Peyer's patch (tissue), 4 donors: Measurements from ENCODE around the gene CCNG1. TPM values are rescaled to one million over a fixed set of nuclear protein-coding genes. Genes with fewer than 3 reads are reported as not detected.

Experiments used
- DNase-seq, 3 donors: peaks; one replicate each; pipeline ENCODE4 v3.0.0-alpha.2; 2017 to 2019
- H3K27ac ChIP-seq, 4 donors: fragments of 200-600 bp; sonication (generic); one replicate each; pipeline ENCODE4 v1.5.1; 2016 to 2019
- H3K27me3 ChIP-seq, 2 donors: fragments of 200-600 bp; sonication (generic); one replicate each; pipeline ENCODE4 v1.5.1; 2019
- H3K36me3 ChIP-seq, 3 donors: fragments of 200-600 bp; sonication (generic); one replicate each; pipeline ENCODE4 v1.5.1; 2016 to 2019
- H3K4me1 ChIP-seq, 4 donors: fragments of 200-600 bp; sonication (generic); one replicate each; pipeline ENCODE4 v1.5.1; 2016 to 2019
- H3K4me3 ChIP-seq, 4 donors: fragments of 200-600 bp; sonication (generic); 1 replicate in 3 of 4; 2 replicates in 1 of 4; pipeline ENCODE4 v1.5.1; 2016 to 2019; ENCODE audit warnings: mild to moderate bottlenecking in 1 of 4
- H3K9me3 ChIP-seq, 4 donors: fragments of 200-600 bp; sonication (generic); one replicate each; pipeline ENCODE4 v1.5.1; 2016 to 2019; ENCODE audit warnings: mild to moderate bottlenecking in 1 of 4
- CTCF ChIP-seq, 6 experiments: fragments of 450-650 bp in 4 of 6; fragments of 200-600 bp in 2 of 6; sonication (generic) in 1 of 6; IDR thresholded peaks; one replicate each; pipeline ENCODE4 v1.5.1; 2017 to 2019; ENCODE audit warnings: antibody characterized with exemption in 6 of 6, mild to moderate bottlenecking in 3 of 6, moderate library complexity in 1 of 6
- POLR2A ChIP-seq, 2 donors: fragments of 450-650 bp; IDR thresholded peaks; one replicate each; pipeline ENCODE4 v1.5.1; 2017; ENCODE audit warnings: antibody characterized with exemption in 2 of 2, mild to moderate bottlenecking in 2 of 2, moderate library complexity in 2 of 2
- total RNA-seq, 4 donors: library from RNA; depleted of rRNA; stranded (reverse); fragments of >200 nt; gene quantifications; one replicate each; pipeline ENCODE4 v1.1.0, GENCODE V29; 2016

CCNG1 gene
- total RNA-seq, 4 donors from 2014 or later: 213 to 306 (median 246) TPM

DNA sequence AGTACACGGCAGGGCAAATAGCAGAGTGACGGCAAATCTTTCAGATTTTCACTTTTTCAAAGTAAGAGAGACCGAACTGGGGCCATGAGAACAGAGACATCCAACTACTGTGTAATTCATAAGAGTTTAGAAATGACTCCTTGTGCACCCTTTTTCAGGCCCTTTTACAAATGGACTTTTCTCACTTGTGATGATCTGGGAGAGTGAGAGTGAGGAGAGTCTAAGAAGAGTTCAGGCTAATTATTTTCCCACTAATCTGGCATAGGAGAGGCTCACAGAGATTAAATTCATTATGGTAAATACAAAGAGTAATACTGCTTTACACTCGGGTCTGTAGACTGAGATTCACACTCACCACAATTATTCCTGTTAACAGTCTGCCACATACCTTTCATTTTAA is 880 bp upstream of the CCNG1 start:
- Histone ChIP-seq H3K4me1 (peaks cover 0 to 16% (median 4%) of the 10 kb centered on the region in 4 donors), H3K27me3 (no peaks in the 10 kb centered on the region), H3K4me3 (peak overlapping the region in 3 of 4 donors; percentile 68 to 75 (median 74)), H3K9me3 (no peaks in the 10 kb centered on the region), H3K27ac (peak overlapping the region in 3 of 4 donors; percentile 80 to 93 (median 84)), H3K36me3 (peaks cover 0 to 5% (median 0%) of the 10 kb centered on the region in 3 donors)
- TF ChIP-seq POLR2A (IDR thresholded peaks at IDR 0.05) (no peak), CTCF (IDR thresholded peaks at IDR 0.05) (no peak)
- no peak for DNase-seq

- DNase-seq: no peak
- peaks cover 0 to 8% (median 0%) of the 10 kb centered on the region in 3 donors for H3K36me3 ChIP-seq
- peak overlapping the region; percentile 68 to 77 (median 74) for H3K4me3 ChIP-seq
- H3K9me3 ChIP-seq: no peaks in the 10 kb centered on the region
- peaks cover 0 to 16% (median 4%) of the 10 kb centered on the region in 4 donors for H3K4me1 ChIP-seq
- TF ChIP-seq CTCF (IDR thresholded peaks at IDR 0.05) (no peak), POLR2A (IDR thresholded peaks at IDR 0.05) (no peak)
- H3K27ac ChIP-seq: peak overlapping the region; percentile 80 to 93 (median 88)
- H3K27me3 ChIP-seq: no peaks in the 10 kb centered on the region
These were observed 435 bp upstream of the CCNG1 start for GRCh38 chr5:163437011-163437308.

- TF ChIP-seq POLR2A (IDR thresholded peaks at IDR 0.05) (no peak), CTCF (IDR thresholded peaks at IDR 0.05) (no peak)
- no peaks in the 10 kb centered on the region for H3K9me3 ChIP-seq
- H3K4me3 ChIP-seq: peak overlapping the region in 3 of 4 donors; percentile 68 to 77 (median 75)
- H3K4me1 ChIP-seq: peaks cover 0 to 16% (median 4%) of the 10 kb centered on the region in 4 donors
- DNase-seq: no peak
- H3K36me3 ChIP-seq: peaks cover 0 to 29% (median 0%) of the 10 kb centered on the region in 3 donors
- peak overlapping the region in 2 of 4 donors; percentile 93 for H3K27ac ChIP-seq
- no peaks in the 10 kb centered on the region for H3K27me3 ChIP-seq
These were observed 1.7 kb downstream of the CCNG1 start for GRCh38 chr5:163439092-163439425.

DNA sequence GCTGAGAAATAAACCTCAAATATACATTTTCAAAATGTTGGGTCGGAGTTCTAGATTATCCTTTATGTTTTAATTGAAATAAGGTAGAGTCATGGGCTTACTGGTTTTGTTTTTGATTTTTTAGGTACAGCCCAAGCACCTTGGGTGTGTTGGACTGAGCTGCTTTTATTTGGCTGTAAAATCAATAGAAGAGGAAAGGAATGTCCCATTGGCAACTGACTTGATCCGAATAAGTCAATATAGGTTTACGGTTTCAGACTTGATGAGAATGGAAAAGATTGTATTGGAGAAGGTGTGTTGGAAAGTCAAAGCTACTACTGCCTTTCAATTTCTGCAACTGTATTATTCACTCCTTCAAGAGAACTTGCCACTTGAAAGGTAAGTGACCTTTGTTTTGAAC is 3.6 kb downstream of the CCNG1 start:
- peaks cover 0 to 48% (median 0%) of the 10 kb centered on the region in 3 donors for H3K36me3 ChIP-seq
- peaks cover 0 to 16% (median 4%) of the 10 kb centered on the region in 4 donors for H3K4me1 ChIP-seq

DNA sequence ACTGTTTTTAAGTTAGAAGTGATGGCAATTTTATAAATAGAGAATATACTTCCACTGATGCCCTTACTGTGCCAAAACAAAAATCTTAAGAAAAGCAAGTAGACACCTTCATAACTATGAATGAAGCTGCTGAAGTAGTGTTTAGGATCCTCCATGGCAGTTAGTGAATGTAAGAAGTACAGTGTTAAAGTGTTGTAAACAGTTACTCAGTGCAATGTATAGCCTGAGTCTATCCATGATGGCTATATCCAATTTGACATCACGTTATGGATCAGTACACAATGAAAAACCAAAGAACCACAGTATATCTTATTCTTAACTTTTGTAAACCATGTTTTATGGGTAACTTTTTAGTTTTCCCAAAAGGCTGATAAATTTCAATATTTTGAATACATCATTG is 7.1 kb downstream of the CCNG1 start:
- Histone ChIP-seq H3K4me1 (peaks cover 0 to 9% (median 2%) of the 10 kb centered on the region in 4 donors), H3K27ac (no peak overlapping the region), H3K36me3 (peaks cover 0 to 76% (median 0%) of the 10 kb centered on the region in 3 donors), H3K9me3 (no peaks in the 10 kb centered on the region), H3K4me3 (no peak overlapping the region), H3K27me3 (no peaks in the 10 kb centered on the region)
- TF ChIP-seq CTCF (IDR thresholded peaks at IDR 0.05) (no peak), POLR2A (IDR thresholded peaks at IDR 0.05) (no peak)
- DNase-seq: no peak

More for the DNA sequence above, 3.6 kb downstream of the CCNG1 start:
- Histone ChIP-seq H3K4me3 (no peak overlapping the region), H3K9me3 (no peaks in the 10 kb centered on the region), H3K27ac (no peak overlapping the region), H3K27me3 (no peaks in the 10 kb centered on the region)
- DNase-seq: no peak
- TF ChIP-seq POLR2A (IDR thresholded peaks at IDR 0.05) (no peak), CTCF (IDR thresholded peaks at IDR 0.05) (no peak)

DNA sequence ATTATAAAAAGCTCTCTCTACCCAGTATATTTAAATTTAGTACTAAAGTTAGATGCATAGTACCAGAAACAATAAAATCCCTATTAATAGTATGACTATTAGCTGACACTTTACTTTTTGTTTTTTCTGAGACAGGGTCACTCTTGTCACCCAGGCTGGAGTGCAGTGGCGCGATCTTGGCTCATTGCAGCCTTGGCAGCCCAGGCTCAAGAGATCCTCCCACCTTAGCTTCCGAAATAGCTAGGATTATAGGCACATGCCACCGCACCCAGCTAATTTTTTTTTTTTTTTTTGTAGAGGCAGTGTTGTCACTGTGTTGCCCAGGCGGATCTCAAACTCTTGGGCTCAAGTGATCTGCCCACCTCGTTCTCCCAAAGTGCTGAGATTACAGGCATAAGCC is 8.0 kb downstream of the CCNG1 start:
- Histone ChIP-seq H3K9me3 (no peaks in the 10 kb centered on the region), H3K27me3 (no peaks in the 10 kb centered on the region), H3K4me3 (no peak overlapping the region), H3K36me3 (peaks cover 0 to 82% (median 0%) of the 10 kb centered on the region in 3 donors), H3K27ac (no peak overlapping the region), H3K4me1 (peaks cover 0 to under 1% (median 0%) of the 10 kb centered on the region in 4 donors)
- no peak for DNase-seq
- TF ChIP-seq POLR2A (IDR thresholded peaks at IDR 0.05) (no peak), CTCF (IDR thresholded peaks at IDR 0.05) (no peak)
